Fibroblast of lung (primary cell): ENCODE results near the gene RAB37.

Source experiments
- EZH2 ChIP-seq: IDR thresholded peaks from 2 replicates; pipeline ENCODE4 v1.5.1; 2012; ENCODE audit warnings: low read length, control low read depth, mild to moderate bottlenecking; ENCODE audit errors: missing control alignments
- TF ChIP-seq, protein P1 (sequence below), 2 donors: IDR thresholded peaks in 1 of 2; conservative IDR thresholded peaks in 1 of 2; 1 replicate in 1 of 2; 2 replicates in 1 of 2; pipeline ENCODE4 v1.5.1; 2011 to 2012; ENCODE audit warnings: low read length in 2 of 2, control low read depth in 1 of 2, inconsistent platforms in 1 of 2, low read depth in 1 of 2, mild to moderate bottlenecking in 1 of 2

GRCh38 chr17:74796211-74796610, 59.2 kb downstream of the RAB37 start:
- TF ChIP-seq, protein P1, sequence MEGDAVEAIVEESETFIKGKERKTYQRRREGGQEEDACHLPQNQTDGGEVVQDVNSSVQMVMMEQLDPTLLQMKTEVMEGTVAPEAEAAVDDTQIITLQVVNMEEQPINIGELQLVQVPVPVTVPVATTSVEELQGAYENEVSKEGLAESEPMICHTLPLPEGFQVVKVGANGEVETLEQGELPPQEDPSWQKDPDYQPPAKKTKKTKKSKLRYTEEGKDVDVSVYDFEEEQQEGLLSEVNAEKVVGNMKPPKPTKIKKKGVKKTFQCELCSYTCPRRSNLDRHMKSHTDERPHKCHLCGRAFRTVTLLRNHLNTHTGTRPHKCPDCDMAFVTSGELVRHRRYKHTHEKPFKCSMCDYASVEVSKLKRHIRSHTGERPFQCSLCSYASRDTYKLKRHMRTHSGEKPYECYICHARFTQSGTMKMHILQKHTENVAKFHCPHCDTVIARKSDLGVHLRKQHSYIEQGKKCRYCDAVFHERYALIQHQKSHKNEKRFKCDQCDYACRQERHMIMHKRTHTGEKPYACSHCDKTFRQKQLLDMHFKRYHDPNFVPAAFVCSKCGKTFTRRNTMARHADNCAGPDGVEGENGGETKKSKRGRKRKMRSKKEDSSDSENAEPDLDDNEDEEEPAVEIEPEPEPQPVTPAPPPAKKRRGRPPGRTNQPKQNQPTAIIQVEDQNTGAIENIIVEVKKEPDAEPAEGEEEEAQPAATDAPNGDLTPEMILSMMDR (conservative IDR thresholded peaks at IDR 0.05 in 1 of 2, IDR thresholded peaks at IDR 0.05 in 1 of 2; ENCODE audit: low read depth in 1 of 2, low read length in 2 of 2), result no peak
- no peak for TF ChIP-seq EZH2
